Left forelimb (tissue), 1 donor: Measurements from ENCODE around the gene RAB31.

ENCODE experiments used
- DNase-seq: peaks from one replicate; pipeline ENCODE4 v3.0.0-alpha.2; 2018; ENCODE audit warnings: low spot score

The RAB31 gene

GRCh38 chr18:9712611-9713010 lies 4.5 kb downstream of the RAB31 start:
- DNase-seq = no peak

GRCh38 chr18:9714266-9715087 lies 6.4 kb downstream of the RAB31 start:
- no peak for DNase-seq

- no peak for DNase-seq
These were observed 6.9 kb downstream of the RAB31 start for GRCh38 chr18:9715088-9715343.

- no peak for DNase-seq
These were observed 8.1 kb downstream of the RAB31 start for GRCh38 chr18:9715978-9716774.

- no peak for DNase-seq
These were observed 8.9 kb downstream of the RAB31 start for GRCh38 chr18:9716780-9717563.

GRCh38 chr18:9719421-9719981 lies 11.4 kb downstream of the RAB31 start:
- no peak for DNase-seq

GRCh38 chr18:9720327-9720726 lies 12.2 kb downstream of the RAB31 start:
- no peak for DNase-seq

GRCh38 chr18:9721893-9722550 lies 13.9 kb downstream of the RAB31 start:
- no peak for DNase-seq

GRCh38 chr18:9722691-9723090 lies 14.6 kb downstream of the RAB31 start:
- DNase-seq = no peak

GRCh38 chr18:9724797-9725585 lies 16.9 kb downstream of the RAB31 start:
- DNase-seq = no peak

GRCh38 chr18:9726175-9726574 lies 18.1 kb downstream of the RAB31 start:
- DNase-seq = no peak

- no peak for DNase-seq
These were observed 18.8 kb downstream of the RAB31 start for GRCh38 chr18:9726936-9727335.

GRCh38 chr18:9730786-9731185 lies 22.7 kb downstream of the RAB31 start:
- no peak for DNase-seq

GRCh38 chr18:9731380-9731779 lies 23.3 kb downstream of the RAB31 start:
- no peak for DNase-seq

GRCh38 chr18:9732031-9732430 lies 23.9 kb downstream of the RAB31 start:
- DNase-seq = no peak

GRCh38 chr18:9734189-9734588 lies 26.1 kb downstream of the RAB31 start:
- no peak for DNase-seq

- no peak for DNase-seq
These were observed 27.1 kb downstream of the RAB31 start for GRCh38 chr18:9735238-9735637.

- no peak for DNase-seq
These were observed 27.8 kb downstream of the RAB31 start for GRCh38 chr18:9735879-9736278.

GRCh38 chr18:9736286-9736835 lies 28.3 kb downstream of the RAB31 start:
- no peak for DNase-seq

GRCh38 chr18:9737006-9737405 lies 28.9 kb downstream of the RAB31 start:
- no peak for DNase-seq
